Measurements from ENCODE around the gene CDT1. TPM values are rescaled to one million over a fixed set of nuclear protein-coding genes. Genes with fewer than 3 reads are reported as not detected.

Gene CDT1
- total and polyA plus RNA-seq, 2 donors (not counting 1 experiment from before 2014, with no cell fraction given), result 1.3 to 3.6 TPM

DNA sequence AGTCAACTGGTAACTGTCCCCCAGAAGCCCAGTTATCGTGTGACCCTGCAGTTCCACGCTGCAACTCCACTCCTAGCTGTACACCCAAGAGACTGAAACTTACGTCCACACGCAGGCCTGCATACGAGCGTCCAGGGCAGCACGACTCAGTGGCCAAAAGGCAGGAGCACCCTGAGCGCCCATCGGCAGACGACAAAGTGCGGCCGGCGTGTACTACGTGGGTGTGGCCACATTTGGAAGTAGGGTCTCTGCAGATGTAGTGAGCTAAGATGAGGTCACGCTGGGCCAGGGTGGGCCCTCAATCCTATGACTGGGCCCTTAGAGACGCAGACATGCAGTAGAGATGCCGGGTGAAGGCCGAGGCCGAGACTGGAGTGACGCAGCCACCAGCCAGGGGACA lies 39.7 kb downstream of the CDT1 start:
- H2AFZ ChIP-seq (ENCODE audit: low read length), result no peak overlapping the region
- H3K4me1 ChIP-seq (ENCODE audit: control insufficient read depth, extremely low read depth, insufficient read depth, low read length), result no peaks in the 10 kb centered on the region
- DNase-seq (ENCODE audit: low read depth in 2 of 2), result no peak
- H3K27me3 ChIP-seq (ENCODE audit: control insufficient read depth, insufficient read depth, low read length), result no peaks in the 10 kb centered on the region
- TF ChIP-seq, protein P1, sequence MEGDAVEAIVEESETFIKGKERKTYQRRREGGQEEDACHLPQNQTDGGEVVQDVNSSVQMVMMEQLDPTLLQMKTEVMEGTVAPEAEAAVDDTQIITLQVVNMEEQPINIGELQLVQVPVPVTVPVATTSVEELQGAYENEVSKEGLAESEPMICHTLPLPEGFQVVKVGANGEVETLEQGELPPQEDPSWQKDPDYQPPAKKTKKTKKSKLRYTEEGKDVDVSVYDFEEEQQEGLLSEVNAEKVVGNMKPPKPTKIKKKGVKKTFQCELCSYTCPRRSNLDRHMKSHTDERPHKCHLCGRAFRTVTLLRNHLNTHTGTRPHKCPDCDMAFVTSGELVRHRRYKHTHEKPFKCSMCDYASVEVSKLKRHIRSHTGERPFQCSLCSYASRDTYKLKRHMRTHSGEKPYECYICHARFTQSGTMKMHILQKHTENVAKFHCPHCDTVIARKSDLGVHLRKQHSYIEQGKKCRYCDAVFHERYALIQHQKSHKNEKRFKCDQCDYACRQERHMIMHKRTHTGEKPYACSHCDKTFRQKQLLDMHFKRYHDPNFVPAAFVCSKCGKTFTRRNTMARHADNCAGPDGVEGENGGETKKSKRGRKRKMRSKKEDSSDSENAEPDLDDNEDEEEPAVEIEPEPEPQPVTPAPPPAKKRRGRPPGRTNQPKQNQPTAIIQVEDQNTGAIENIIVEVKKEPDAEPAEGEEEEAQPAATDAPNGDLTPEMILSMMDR (conservative IDR thresholded peaks at IDR 0.05 in 1 of 2, IDR thresholded peaks at IDR 0.05 in 1 of 2; ENCODE audit: low read depth in 1 of 2, low read length in 2 of 2), result no peak
- no peak for TF ChIP-seq EZH2 (IDR thresholded peaks at IDR 0.05; ENCODE audit: low read length, missing control alignments)
- H4K20me1 ChIP-seq (ENCODE audit: control insufficient read depth, extremely low read depth, insufficient read depth, low read length), result no peaks in the 10 kb centered on the region
- H3K27ac ChIP-seq (ENCODE audit: insufficient read depth, low read length), result no peak overlapping the region
- no peak overlapping the region for H3K9ac ChIP-seq (ENCODE audit: insufficient read depth, low read length)
- no peaks in the 10 kb centered on the region for H3K9me3 ChIP-seq (ENCODE audit: control insufficient read depth, insufficient read depth, low read depth, low read length)
- H3K4me3 ChIP-seq (replicated peaks in 1 of 4; ENCODE audit: control extremely low read depth in 1 of 4, insufficient read depth in 1 of 4, low read depth in 3 of 4, low read length in 4 of 4), result no peak overlapping the region
- no peak overlapping the region for H3K4me2 ChIP-seq (ENCODE audit: extremely low read depth, insufficient read depth, low read length)
- H3K36me3 ChIP-seq (ENCODE audit: control insufficient read depth, insufficient read depth, low read length), result peaks cover 3% of the 10 kb centered on the region
- H3K79me2 ChIP-seq (ENCODE audit: control insufficient read depth, insufficient read depth, low read length), result no peaks in the 10 kb centered on the region

DNA sequence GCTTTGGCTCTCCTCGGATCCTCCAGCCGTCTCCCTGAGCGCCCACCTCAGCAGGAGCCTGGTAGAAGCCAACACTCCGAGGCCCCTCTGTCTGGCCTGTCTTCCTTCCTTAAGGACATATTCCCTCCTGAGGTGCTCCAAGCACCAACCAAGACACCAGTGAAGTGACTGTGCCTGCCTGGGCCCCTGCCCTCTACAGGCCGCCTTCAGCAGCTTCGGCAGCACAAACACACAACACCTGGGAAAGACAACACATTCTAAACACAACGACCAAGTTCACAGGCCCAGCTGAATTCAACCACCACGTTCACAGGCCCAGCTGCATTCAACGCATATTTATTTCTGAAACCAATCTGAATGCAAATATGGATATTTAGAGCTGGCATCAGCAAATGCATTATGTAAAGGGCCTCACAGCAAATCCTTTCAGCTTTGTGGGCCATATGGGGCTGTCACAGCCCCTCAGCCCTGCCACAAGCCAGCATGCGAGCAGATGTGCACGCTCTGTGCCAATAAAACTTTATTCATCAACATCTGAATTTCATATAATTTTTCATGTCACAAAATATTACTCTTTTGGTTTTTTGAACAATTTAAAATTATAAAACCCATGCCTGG lies 40.9 kb downstream of the CDT1 start:
- H3K27ac ChIP-seq (ENCODE audit: insufficient read depth, low read length), result no peak overlapping the region
- H3K9ac ChIP-seq (ENCODE audit: insufficient read depth, low read length), result no peak overlapping the region
- DNase-seq (ENCODE audit: low read depth in 2 of 2), result no peak
- H3K36me3 ChIP-seq (ENCODE audit: control insufficient read depth, insufficient read depth, low read length), result peaks cover 2% of the 10 kb centered on the region
- H3K79me2 ChIP-seq (ENCODE audit: control insufficient read depth, insufficient read depth, low read length), result no peaks in the 10 kb centered on the region
- H3K4me2 ChIP-seq (ENCODE audit: extremely low read depth, insufficient read depth, low read length), result no peak overlapping the region
- no peak overlapping the region for H3K4me3 ChIP-seq (replicated peaks in 1 of 4; ENCODE audit: control extremely low read depth in 1 of 4, insufficient read depth in 1 of 4, low read depth in 3 of 4, low read length in 4 of 4)
- no peak overlapping the region for H2AFZ ChIP-seq (ENCODE audit: low read length)
- no peaks in the 10 kb centered on the region for H3K9me3 ChIP-seq (ENCODE audit: control insufficient read depth, insufficient read depth, low read depth, low read length)
- no peaks in the 10 kb centered on the region for H3K4me1 ChIP-seq (ENCODE audit: control insufficient read depth, extremely low read depth, insufficient read depth, low read length)
- H3K27me3 ChIP-seq (ENCODE audit: control insufficient read depth, insufficient read depth, low read length), result no peaks in the 10 kb centered on the region
- TF ChIP-seq, protein P1 (conservative IDR thresholded peaks at IDR 0.05 in 1 of 2, IDR thresholded peaks at IDR 0.05 in 1 of 2; ENCODE audit: low read depth in 1 of 2, low read length in 2 of 2), result no peak
- TF ChIP-seq EZH2 (IDR thresholded peaks at IDR 0.05; ENCODE audit: low read length, missing control alignments), result no peak
- no peaks in the 10 kb centered on the region for H4K20me1 ChIP-seq (ENCODE audit: control insufficient read depth, extremely low read depth, insufficient read depth, low read length)

DNA sequence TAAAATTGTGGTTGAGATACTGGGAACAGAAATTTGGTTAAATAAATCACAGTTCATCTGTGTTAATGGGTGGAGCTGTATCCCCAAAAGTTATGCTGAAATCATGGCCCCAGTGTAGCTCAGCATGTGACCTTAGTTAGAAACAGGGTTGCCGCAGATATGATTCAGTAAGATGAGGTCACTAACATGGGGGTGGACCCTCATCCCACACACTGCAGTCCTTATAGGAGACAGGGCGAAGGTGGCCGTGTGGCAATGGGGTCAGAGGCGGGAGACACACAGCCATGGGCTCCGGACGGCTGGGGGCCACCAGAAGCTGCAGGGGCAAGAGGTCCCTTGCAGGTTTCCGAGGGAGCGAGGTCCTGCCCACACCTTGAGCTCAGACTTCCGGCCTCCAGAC lies 42.5 kb downstream of the CDT1 start:
- no peak overlapping the region for H3K27ac ChIP-seq (ENCODE audit: insufficient read depth, low read length)
- no peak overlapping the region for H3K4me3 ChIP-seq (replicated peaks in 1 of 4; ENCODE audit: control extremely low read depth in 1 of 4, insufficient read depth in 1 of 4, low read depth in 3 of 4, low read length in 4 of 4)
- DNase-seq (ENCODE audit: low read depth in 2 of 2), result peak; percentile 14 to 22
- no peak overlapping the region for H3K4me2 ChIP-seq (ENCODE audit: extremely low read depth, insufficient read depth, low read length)
- no peaks in the 10 kb centered on the region for H3K4me1 ChIP-seq (ENCODE audit: control insufficient read depth, extremely low read depth, insufficient read depth, low read length)
- no peak overlapping the region for H3K9ac ChIP-seq (ENCODE audit: insufficient read depth, low read length)
- H3K27me3 ChIP-seq (ENCODE audit: control insufficient read depth, insufficient read depth, low read length), result no peaks in the 10 kb centered on the region
- no peaks in the 10 kb centered on the region for H3K9me3 ChIP-seq (ENCODE audit: control insufficient read depth, insufficient read depth, low read depth, low read length)
- no peaks in the 10 kb centered on the region for H3K36me3 ChIP-seq (ENCODE audit: control insufficient read depth, insufficient read depth, low read length)
- H4K20me1 ChIP-seq (ENCODE audit: control insufficient read depth, extremely low read depth, insufficient read depth, low read length), result no peaks in the 10 kb centered on the region
- TF ChIP-seq EZH2 (IDR thresholded peaks at IDR 0.05; ENCODE audit: low read length, missing control alignments), result no peak
- TF ChIP-seq, protein P1 (conservative IDR thresholded peaks at IDR 0.05 in 1 of 2, IDR thresholded peaks at IDR 0.05 in 1 of 2; ENCODE audit: low read depth in 1 of 2, low read length in 2 of 2), result no peak
- H3K79me2 ChIP-seq (ENCODE audit: control insufficient read depth, insufficient read depth, low read length), result no peaks in the 10 kb centered on the region
- no peak overlapping the region for H2AFZ ChIP-seq (ENCODE audit: low read length)
